ENCODE measurements around the gene ZBTB8A.

Gene ZBTB8A

DNA sequence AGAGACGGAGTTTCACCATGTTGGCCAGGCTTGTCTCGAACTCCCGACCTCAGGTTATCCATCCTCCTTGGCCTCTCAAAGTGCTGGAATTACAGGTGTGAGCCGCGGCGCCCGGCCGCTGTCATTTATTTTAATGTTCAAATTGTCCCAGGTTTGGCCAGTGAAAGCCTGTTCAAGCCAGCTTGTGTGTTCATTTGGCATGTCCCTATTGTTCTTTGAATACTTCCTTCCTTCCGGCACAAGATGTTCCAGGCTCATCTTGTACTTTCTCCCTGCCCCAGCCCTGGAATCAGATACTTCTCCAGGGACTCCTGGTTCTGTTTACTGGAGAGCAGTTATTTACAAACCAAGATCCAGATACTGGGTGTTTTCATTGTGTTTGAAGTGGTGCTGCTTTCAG, 37.4 kb upstream of the ZBTB8A start:
- TF ChIP-seq, protein P1, sequence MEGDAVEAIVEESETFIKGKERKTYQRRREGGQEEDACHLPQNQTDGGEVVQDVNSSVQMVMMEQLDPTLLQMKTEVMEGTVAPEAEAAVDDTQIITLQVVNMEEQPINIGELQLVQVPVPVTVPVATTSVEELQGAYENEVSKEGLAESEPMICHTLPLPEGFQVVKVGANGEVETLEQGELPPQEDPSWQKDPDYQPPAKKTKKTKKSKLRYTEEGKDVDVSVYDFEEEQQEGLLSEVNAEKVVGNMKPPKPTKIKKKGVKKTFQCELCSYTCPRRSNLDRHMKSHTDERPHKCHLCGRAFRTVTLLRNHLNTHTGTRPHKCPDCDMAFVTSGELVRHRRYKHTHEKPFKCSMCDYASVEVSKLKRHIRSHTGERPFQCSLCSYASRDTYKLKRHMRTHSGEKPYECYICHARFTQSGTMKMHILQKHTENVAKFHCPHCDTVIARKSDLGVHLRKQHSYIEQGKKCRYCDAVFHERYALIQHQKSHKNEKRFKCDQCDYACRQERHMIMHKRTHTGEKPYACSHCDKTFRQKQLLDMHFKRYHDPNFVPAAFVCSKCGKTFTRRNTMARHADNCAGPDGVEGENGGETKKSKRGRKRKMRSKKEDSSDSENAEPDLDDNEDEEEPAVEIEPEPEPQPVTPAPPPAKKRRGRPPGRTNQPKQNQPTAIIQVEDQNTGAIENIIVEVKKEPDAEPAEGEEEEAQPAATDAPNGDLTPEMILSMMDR (conservative IDR thresholded peaks at IDR 0.05; ENCODE audit: low read depth, low read length), result no peak
- Histone ChIP-seq H3K27me3 (ENCODE audit: insufficient read depth, low read depth) (no peaks in the 10 kb centered on the region), H3K4me1 (ENCODE audit: low read depth, poor library complexity, severe bottlenecking) (peaks cover 45% of the 10 kb centered on the region), H3K27ac (no peak overlapping the region), H3K79me2 (ENCODE audit: insufficient read depth, low read depth) (no peaks in the 10 kb centered on the region), H2AFZ (ENCODE audit: low read depth) (no peak overlapping the region; the same call in 1 of the 2 replicates), H3K9ac (no peak overlapping the region), H3K36me3 (ENCODE audit: insufficient read depth) (no peaks in the 10 kb centered on the region), H3K4me3 (IDR thresholded peaks at IDR 0.05; ENCODE audit: insufficient read depth, low read depth, low read length) (no peak overlapping the region), H4K20me1 (ENCODE audit: insufficient read depth) (no peaks in the 10 kb centered on the region), H3K4me2 (no peak overlapping the region)

DNA sequence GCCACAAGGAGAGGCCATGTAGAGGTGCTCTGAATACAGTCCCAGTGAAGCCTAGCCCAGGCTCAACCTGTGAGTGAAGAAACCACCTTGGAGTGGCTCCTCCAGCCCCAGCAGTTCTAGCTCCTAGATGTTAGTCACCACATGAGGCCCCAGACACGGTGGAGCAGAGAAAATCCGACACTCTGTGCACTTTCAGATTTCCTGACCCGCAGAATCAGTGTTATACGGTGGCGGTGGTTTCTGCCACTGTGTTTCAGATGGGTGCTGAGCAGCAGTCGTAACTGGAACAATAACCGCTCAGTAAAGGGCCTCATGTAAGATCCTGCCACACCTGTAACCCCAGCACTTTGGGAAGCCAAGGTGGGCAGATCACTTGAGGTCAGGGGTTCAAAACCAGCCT, 36.1 kb upstream of the ZBTB8A start:
- TF ChIP-seq, protein P1 (conservative IDR thresholded peaks at IDR 0.05; ENCODE audit: low read depth, low read length), result no peak
- no peaks in the 10 kb centered on the region for H3K36me3 ChIP-seq (ENCODE audit: insufficient read depth)
- H3K27ac ChIP-seq, result peak overlapping the region; percentile 47; the same call in 1 of the 2 replicates
- H3K4me1 ChIP-seq (ENCODE audit: low read depth, poor library complexity, severe bottlenecking), result peaks cover 45% of the 10 kb centered on the region
- no peak overlapping the region for H2AFZ ChIP-seq (ENCODE audit: low read depth)
- H3K4me2 ChIP-seq, result peak overlapping the region; percentile 3; the same call in 1 of the 2 replicates
- no peaks in the 10 kb centered on the region for H3K27me3 ChIP-seq (ENCODE audit: insufficient read depth, low read depth)
- H3K4me3 ChIP-seq (IDR thresholded peaks at IDR 0.05; ENCODE audit: insufficient read depth, low read depth, low read length), result no peak overlapping the region
- no peak overlapping the region for H3K9ac ChIP-seq
- no peaks in the 10 kb centered on the region for H3K79me2 ChIP-seq (ENCODE audit: insufficient read depth, low read depth)
- H4K20me1 ChIP-seq (ENCODE audit: insufficient read depth), result no peaks in the 10 kb centered on the region

DNA sequence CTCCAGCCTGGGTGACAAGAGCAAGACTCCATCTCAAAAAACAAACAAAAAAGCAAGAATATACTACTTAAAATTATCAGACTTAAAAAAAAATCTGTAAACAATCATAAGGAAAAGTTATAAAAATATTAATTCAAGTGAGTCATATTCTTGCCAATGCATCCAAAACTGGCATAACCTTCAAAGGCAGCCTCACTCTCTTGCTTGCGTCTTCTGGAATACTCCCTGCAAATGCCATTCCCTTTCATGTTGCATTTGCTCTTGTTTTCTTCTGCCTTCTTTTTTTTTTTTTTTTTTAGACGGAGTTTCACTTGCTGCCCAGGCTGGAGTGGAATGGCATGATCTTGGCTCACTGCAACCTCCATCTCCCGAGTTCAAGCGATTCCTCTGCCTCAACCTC, 32.2 kb upstream of the ZBTB8A start:
- Histone ChIP-seq H3K36me3 (ENCODE audit: insufficient read depth) (no peaks in the 10 kb centered on the region), H3K9ac (no peak overlapping the region), H3K4me2 (no peak overlapping the region), H3K27me3 (ENCODE audit: insufficient read depth, low read depth) (no peaks in the 10 kb centered on the region), H3K27ac (no peak overlapping the region), H3K79me2 (ENCODE audit: insufficient read depth, low read depth) (no peaks in the 10 kb centered on the region), H3K4me1 (ENCODE audit: low read depth, poor library complexity, severe bottlenecking) (peaks cover 25% of the 10 kb centered on the region), H3K4me3 (IDR thresholded peaks at IDR 0.05; ENCODE audit: insufficient read depth, low read depth, low read length) (no peak overlapping the region), H2AFZ (ENCODE audit: low read depth) (no peak overlapping the region), H4K20me1 (ENCODE audit: insufficient read depth) (no peaks in the 10 kb centered on the region)
- TF ChIP-seq, protein P1 (conservative IDR thresholded peaks at IDR 0.05; ENCODE audit: low read depth, low read length), result no peak

DNA sequence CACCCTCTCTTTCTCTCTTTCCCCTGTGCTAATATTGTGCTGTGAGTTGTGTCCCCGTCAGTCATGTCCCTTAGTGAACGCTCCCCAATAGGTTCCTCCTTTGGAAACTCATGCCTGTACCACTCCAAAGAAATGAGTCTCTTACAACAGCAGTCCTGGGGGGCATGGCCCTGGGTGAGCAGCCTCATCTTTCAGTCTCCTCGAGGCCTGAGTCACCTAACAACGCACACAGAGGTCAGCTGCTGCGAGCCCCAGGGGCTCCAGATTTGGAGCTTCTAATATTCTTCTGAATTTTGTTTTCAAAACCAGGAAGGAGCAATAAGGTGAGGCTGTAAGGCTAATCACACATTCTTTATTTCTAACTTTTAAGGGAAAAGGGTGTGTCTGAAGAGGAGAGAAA, 30.5 kb upstream of the ZBTB8A start:
- Histone ChIP-seq H3K27ac (no peak overlapping the region), H3K4me3 (IDR thresholded peaks at IDR 0.05; ENCODE audit: insufficient read depth, low read depth, low read length) (no peak overlapping the region), H3K36me3 (ENCODE audit: insufficient read depth) (no peaks in the 10 kb centered on the region), H3K27me3 (ENCODE audit: insufficient read depth, low read depth) (no peaks in the 10 kb centered on the region), H3K4me1 (ENCODE audit: low read depth, poor library complexity, severe bottlenecking) (peaks cover 8% of the 10 kb centered on the region), H2AFZ (ENCODE audit: low read depth) (no peak overlapping the region), H3K79me2 (ENCODE audit: insufficient read depth, low read depth) (no peaks in the 10 kb centered on the region), H3K9ac (no peak overlapping the region), H3K4me2 (no peak overlapping the region), H4K20me1 (ENCODE audit: insufficient read depth) (no peaks in the 10 kb centered on the region)
- TF ChIP-seq, protein P1 (conservative IDR thresholded peaks at IDR 0.05; ENCODE audit: low read depth, low read length), result no peak
